GM21390 (cell line): Measurements from ENCODE around the gene KCTD12.

Source experiments
- ATAC-seq: cut with Tn5 transposase; IDR thresholded peaks from one replicate; pipeline ENCODE4 v1.9.1; 2021; ENCODE audit not compliant: unreplicated experiment

KCTD12 gene

DNA sequence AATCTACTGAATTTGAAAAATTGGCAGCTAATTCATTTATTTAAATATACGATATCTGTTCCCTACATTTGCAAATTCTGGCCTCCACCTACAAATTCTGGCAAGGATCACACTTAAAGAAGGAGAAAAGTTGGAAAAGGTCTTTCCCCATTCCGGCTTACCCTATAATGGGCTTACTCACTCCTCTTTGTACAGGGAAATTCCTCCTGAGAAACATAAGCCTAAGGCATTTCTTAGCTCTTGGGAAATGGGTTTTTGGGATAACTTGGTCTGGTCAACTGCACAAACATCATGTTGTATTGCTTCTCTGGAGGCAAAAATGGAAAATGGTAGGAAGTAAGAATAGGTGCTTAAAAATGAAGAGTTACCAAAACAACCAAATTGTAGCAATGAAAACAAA, 25.5 kb downstream of the KCTD12 start:
- ATAC-seq = no peak

DNA sequence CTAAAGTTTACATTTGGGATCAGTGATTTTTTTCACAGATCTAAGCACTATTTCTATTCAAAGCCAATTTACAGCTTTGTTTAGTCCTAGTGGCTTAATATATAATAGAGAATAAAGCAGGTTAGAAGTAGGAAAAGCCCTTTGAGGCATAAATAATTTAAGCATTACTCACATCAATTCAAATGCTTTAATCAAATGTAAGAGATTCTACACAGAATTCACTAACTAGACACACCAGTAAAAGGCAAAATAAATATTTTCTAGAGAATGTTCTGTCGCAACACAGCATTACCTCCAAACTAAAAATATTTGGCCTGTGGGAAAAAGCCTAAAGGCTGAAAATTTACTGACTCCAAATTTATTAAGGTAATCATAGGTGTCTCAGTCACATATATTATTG, 31.3 kb downstream of the KCTD12 start:
- no peak for ATAC-seq

- no peak for ATAC-seq
These were observed 32.1 kb downstream of the KCTD12 start for GRCh38 chr13:76853921-76854608.

DNA sequence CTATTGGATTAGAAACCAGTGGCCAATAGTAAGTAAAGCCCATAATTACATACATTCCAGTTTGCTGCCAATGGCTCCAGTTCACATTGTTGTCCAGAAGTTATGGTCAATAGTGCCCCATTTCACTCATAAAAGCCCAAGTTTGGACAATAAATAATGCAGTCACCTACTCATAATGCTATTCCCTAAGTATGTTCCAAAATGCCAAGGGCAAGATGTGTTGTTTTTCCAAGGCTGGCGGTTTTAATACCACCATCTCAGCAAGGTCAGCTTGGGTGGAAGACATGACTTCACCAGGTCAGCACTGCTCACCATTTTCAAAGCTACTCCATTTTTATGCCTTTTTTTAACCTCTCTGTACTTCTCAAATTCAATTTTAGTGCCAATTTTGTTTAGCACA, 32.7 kb downstream of the KCTD12 start:
- no peak for ATAC-seq

DNA sequence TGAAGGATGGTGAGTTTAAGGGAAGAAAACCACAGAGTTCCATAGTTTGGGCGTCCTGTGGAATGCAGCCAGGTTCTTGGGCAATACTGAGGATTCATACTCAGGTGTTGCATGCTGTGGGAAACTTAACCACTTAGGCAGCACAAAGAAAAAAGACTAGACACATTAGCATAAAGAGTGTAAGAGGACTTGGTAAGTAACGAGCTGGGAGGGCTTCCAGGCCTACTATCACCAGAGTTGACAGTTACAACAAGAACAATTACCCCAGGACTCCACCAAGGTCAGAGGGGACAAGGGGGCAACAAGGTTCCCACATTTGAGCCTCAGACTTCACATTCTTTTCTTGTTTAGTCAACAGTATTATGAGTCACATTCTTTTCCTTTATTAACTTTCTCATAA, 33.2 kb downstream of the KCTD12 start:
- ATAC-seq = no peak

DNA sequence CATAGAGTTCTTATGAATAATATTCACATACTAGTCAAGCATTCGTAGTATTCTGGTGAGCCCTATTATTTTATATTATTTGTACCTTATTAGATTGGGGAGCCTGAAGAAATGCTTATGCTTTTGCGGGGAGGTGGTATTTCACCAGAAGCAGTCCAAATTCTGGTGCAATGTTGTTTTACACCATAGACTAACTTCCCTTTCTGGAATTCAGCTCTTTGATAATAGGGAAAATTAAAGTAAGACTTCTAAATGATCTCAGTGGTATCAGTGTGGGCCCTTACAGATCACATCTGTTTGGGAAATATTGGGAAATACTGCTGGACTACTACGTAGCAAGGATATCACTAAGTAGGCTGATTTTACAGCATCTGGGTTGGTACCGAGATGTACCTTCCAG, 34.2 kb downstream of the KCTD12 start:
- no peak for ATAC-seq

- ATAC-seq = no peak
These were observed 36.7 kb downstream of the KCTD12 start for GRCh38 chr13:76849493-76849892.

GRCh38 chr13:76848596-76848995, 37.6 kb downstream of the KCTD12 start:
- no peak for ATAC-seq

GRCh38 chr13:76846363-76846762, 39.8 kb downstream of the KCTD12 start:
- no peak for ATAC-seq

DNA sequence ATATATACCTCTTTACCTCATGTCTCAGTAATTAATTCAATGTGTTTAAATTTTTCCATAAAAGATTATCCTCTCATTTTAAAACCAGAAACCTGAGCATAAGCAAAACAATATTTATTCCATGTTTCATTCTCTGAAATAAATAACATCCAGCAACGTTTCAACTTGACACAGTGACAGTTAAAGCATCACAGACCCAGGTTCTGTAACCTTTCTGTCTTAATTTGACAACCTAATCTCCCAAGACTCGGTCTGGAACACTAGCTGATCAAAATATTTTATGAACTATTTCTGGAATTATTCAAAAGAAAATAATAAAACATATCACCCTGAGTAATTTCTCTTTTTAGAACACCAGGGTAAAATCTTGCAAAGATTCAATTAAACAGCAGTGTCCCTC, 40.3 kb downstream of the KCTD12 start:
- no peak for ATAC-seq

DNA sequence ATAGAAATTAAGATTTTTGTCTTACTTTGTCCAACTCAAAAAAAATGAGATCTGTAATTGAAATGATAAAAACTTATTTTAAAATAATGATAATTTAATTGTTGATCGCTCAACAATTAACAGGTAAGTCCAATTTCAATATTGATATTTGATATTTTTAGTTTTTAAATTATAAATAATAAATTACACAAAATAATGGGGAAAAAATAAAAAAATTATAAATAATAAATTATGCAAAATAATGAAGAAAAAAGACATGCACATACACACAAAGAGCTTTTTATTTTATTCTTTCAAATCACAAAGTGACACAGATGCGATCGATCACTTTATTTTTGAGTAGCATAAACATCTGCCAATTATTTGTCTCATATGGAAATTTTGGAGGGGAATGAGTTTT, 40.8 kb downstream of the KCTD12 start:
- ATAC-seq = no peak

DNA sequence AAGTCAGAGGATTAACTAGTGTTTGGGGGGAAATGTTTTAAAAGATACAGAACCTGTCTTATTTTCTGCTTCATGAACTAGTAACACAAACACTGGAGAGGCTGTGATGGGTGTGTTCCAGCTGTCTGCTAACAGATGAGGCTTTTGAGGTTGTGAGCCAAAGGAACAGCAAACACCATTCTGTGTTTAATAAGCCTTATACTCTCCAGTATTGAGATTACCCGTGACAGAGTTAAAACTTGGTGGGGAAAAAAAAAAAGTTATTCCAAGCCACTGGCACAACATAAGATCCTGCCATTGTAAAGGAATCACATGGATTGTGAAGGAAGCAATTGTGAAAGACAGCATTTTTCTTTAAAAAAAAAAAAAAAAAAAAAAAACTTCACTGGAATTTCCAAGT, 48.4 kb downstream of the KCTD12 start:
- no peak for ATAC-seq

DNA sequence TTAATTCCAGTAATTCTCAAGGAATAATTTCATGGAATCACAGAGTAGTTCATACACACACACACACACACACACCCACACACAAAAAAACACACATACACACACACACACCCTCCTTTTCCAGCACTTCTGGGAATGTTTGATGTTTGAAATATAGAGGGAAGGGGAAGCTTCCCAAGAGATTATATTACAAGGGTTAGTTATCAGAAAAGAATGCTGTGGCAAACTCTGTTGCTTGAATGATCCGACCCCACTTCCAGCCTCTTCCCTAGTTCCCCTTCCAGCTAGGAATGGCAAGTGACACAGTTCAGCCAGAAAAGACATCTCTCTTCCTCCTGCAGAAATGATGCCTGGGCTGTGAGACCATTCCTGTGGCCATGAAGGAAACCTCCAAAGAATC, 49.9 kb downstream of the KCTD12 start:
- no peak for ATAC-seq

- no peak for ATAC-seq
These were observed 52.7 kb downstream of the KCTD12 start for GRCh38 chr13:76833441-76833954.

DNA sequence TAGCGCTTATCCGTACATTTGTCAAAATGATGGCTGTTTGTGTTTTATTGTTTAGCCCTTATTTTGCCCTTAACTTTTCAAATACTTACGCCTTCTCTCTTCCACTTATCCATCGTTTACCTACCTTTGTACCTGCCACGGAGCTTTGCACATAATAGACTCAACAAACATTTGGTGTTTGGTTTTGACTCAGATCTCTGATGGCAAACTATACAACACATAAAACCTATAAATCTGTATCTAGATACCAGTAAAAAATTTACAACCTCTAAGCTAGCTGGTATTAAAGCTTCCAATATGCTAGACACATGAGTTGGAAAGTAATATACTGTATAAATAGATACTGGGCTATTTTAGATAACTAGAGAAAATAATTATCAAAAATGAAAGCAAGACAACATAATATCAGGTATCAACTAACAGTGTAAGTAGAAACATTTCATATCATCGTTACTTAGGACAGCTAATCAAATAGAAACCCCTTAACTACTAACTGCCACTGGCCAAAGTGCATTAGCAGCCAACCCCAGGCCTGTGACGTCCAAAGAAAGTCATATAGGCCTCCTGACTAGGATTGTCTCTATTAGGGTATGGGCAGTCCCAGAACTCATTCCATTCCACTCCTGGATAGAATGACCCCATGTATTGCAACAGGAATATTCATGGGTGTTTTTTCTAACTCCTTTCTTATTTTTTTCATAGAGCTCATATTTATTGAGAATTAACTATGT, 53.8 kb downstream of the KCTD12 start:
- ATAC-seq = no peak

GRCh38 chr13:76830805-76831204, 55.4 kb downstream of the KCTD12 start:
- ATAC-seq = no peak
